Stimulated activated naive CD8-positive, alpha-beta T cell treated with anti-CD3 and anti-CD28 coated beads, Interleukin-15, amount 100 ng/mL, for 72 hours (primary cell): ENCODE data around the gene GTPBP4.

ENCODE experiments used
- ATAC-seq: fragments of 150-1000 bp; cut with Tn5 transposase; 2 replicates; pipeline ENCODE4 v1.10.0; 2021; ENCODE audit warnings: mild to moderate bottlenecking, moderate library complexity
- DNase-seq, 2 donors: peaks; one replicate each; pipeline ENCODE4 v3.0.0; 2021 to 2022
- H3K27ac Mint-ChIP-seq, 2 donors: one replicate each; pipeline ENCODE4 v1.8.0; 2022; ENCODE audit warnings: mild to moderate bottlenecking in 2 of 2, mixed read lengths in 2 of 2, moderate library complexity in 2 of 2
- H3K27me3 Mint-ChIP-seq: one replicate; pipeline ENCODE4 v1.8.0; 2022; ENCODE audit warnings: mixed read lengths
- H3K4me1 Mint-ChIP-seq: one replicate; pipeline ENCODE4 v1.8.0; 2022; ENCODE audit warnings: mild to moderate bottlenecking, mixed read lengths
- H3K4me3 Mint-ChIP-seq, 2 donors: one replicate each; pipeline ENCODE4 v1.8.0; 2022; ENCODE audit warnings: mild to moderate bottlenecking in 2 of 2, mixed read lengths in 2 of 2, moderate library complexity in 1 of 2
- H3K9me3 Mint-ChIP-seq, 2 donors: one replicate each; pipeline ENCODE4 v1.8.0; 2022; ENCODE audit warnings: mixed read lengths in 2 of 2

Gene GTPBP4

DNA sequence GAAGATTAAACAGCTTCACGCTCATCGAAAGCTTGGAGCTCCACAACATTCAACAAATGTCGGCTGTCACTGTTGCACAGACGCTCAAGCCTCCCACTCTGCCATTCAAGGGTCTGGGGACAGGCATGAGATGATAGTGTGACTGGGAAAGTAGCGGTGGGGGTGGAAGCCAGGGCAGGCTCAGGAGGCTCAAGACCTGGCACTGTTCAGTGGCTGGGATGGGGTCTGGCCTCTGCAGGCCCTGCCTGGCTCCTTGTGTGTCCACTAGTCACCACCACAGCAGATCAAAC lies 13.5 kb upstream of the GTPBP4 start:
- no peaks in the 10 kb centered on the region for H3K4me1 Mint-ChIP-seq
- peak overlapping the region in 1 of 2 donors; percentile 80 for H3K27ac Mint-ChIP-seq
- peaks cover 5% of the 10 kb centered on the region for H3K27me3 Mint-ChIP-seq
- ATAC-seq (no peak), DNase-seq (no peak)
- H3K4me3 Mint-ChIP-seq = no peak overlapping the region
- peaks cover 20 to 30% of the 10 kb centered on the region in 2 donors for H3K9me3 Mint-ChIP-seq

DNA sequence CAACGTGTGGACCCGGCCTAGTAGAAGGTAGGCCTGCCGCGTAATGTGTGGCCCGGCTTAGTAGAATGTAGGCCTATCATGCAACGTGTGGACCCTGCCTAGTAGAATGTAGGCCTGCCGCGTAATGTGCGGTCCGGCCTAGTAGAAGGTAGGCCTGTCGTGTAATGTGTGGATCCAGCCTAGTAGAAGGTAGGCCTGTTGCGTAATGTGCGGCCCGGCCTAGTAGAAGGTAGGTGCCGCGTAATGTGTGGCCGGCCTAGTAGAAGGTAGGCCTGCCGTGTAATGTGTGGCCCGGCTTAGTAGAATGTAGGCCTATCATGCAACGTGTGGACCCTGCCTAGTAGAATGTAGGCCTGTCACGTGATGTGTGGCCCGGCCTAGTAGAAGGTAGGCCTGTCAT lies 11.9 kb upstream of the GTPBP4 start:
- ATAC-seq (no peak), DNase-seq (no peak)
- H3K27ac Mint-ChIP-seq = no peak overlapping the region
- peaks cover 28 to 45% of the 10 kb centered on the region in 2 donors for H3K9me3 Mint-ChIP-seq
- H3K27me3 Mint-ChIP-seq = no peaks in the 10 kb centered on the region
- no peaks in the 10 kb centered on the region for H3K4me1 Mint-ChIP-seq
- H3K4me3 Mint-ChIP-seq = no peak overlapping the region

DNA sequence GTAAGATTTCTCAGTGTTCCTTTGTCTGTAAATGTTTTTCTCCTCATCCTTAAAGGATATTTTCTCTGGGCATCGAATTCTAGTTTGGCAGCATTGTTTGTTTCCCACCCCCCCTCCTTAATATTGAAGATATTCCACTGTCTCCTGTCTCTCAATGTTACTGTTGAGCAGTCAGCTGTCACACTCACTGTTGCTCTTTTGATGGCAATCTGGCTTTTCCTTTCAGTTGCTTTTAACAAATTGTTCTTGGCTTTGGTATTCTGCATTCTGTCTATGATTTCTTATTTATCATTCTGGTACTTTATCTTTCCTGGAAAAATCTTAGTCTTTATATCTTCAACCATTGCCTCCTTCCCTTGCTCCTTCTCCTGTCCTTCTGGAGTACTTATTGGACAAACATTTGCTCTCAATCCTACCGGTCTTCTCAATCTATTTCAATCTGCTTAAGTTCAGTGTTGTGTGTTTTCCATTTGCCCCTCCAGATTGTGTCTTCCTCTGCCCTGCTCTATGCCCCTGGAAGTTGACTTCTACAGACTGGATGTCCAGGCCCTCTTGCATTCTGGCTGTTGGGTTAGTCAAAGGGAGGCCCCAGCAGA lies 9.3 kb upstream of the GTPBP4 start:
- DNase-seq (no peak), ATAC-seq (no peak)
- Mint-ChIP-seq H3K27ac (no peak overlapping the region), H3K9me3 (peaks cover 28 to 45% of the 10 kb centered on the region in 2 donors), H3K27me3 (no peaks in the 10 kb centered on the region), H3K4me1 (no peaks in the 10 kb centered on the region), H3K4me3 (no peak overlapping the region)

DNA sequence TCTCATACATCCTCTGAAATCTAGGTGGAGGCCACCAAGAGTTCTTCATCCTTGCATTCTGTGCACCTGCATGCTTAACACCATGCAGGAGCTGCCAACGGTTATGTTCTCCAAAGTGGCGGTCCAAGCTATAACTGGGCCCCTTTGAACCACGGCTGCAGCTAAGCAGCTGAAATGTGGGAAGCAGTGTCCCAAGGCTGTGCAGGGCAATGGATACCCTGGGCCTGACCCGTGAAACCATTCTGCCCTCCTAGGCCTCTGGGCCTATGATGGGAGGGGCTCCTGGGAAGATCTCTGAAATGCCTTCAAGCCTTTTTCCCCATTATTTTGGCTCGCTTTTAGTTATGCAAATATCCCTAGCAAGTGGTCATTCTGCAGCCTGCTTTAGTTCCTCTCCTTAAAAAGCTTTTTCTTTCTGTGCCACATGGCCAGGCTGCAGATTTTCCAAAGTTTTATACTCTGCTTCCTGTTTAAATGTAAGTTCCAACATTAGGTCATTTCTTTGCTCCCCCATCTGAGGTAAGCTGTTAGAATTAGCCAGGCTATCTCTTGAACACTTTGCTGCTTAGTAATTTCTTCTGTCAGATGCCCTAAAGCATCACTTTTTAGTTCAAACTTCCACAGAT lies 7.7 kb upstream of the GTPBP4 start:
- H3K4me1 Mint-ChIP-seq = no peaks in the 10 kb centered on the region
- DNase-seq (no peak), ATAC-seq (no peak)
- H3K4me3 Mint-ChIP-seq = no peak overlapping the region
- no peak overlapping the region for H3K27ac Mint-ChIP-seq
- peaks cover 28 to 45% of the 10 kb centered on the region in 2 donors for H3K9me3 Mint-ChIP-seq
- H3K27me3 Mint-ChIP-seq = no peaks in the 10 kb centered on the region

GRCh38 chr10:983401-983800 lies 4.8 kb upstream of the GTPBP4 start:
- Mint-ChIP-seq H3K27me3 (no peaks in the 10 kb centered on the region), H3K4me1 (peaks cover 14% of the 10 kb centered on the region), H3K9me3 (peaks cover 20 to 29% of the 10 kb centered on the region in 2 donors), H3K27ac (no peak overlapping the region), H3K4me3 (no peak overlapping the region)
- DNase-seq (no peak), ATAC-seq (no peak)

DNA sequence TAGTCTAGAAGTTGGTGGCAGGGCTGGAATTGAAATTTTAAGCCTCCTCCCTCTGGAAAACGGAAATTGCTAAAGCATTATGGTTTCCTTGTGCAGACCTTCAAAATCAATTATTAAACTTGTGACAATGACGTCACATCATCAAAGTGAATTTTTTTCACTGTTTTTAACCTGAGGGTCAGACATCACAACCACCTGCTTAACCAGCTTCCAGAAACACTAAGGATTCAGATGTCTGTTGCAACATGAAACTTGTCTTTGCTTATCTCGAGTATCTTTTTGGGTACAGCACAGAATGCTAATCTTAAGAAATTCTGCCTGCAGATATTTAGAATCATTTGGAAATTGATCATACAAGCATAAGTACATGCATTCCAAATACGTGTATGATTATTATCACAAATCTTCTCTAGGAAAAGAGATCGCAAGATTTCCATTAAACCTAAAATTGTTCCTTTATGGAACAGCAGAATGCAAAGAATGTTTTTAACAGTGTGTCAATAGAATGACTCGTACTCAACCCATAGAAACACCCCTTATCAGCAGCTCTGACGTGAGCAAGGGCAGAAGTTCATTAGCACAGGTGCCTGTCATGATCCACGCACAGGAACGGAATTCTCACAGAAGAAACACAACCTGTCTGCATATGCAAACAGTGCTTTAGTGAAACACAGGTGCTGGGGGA lies 4.1 kb upstream of the GTPBP4 start:
- ATAC-seq (no peak), DNase-seq (no peak)
- peaks cover 14 to 22% of the 10 kb centered on the region in 2 donors for H3K9me3 Mint-ChIP-seq
- H3K4me3 Mint-ChIP-seq = no peak overlapping the region
- H3K27me3 Mint-ChIP-seq = no peaks in the 10 kb centered on the region
- no peak overlapping the region for H3K27ac Mint-ChIP-seq
- H3K4me1 Mint-ChIP-seq = peaks cover 15% of the 10 kb centered on the region

GRCh38 chr10:985361-985760 lies 2.9 kb upstream of the GTPBP4 start:
- ATAC-seq (no peak), DNase-seq (no peak)
- no peak overlapping the region for H3K4me3 Mint-ChIP-seq
- peaks cover 7 to 9% of the 10 kb centered on the region in 2 donors for H3K9me3 Mint-ChIP-seq
- H3K27me3 Mint-ChIP-seq = no peaks in the 10 kb centered on the region
- peaks cover 28% of the 10 kb centered on the region for H3K4me1 Mint-ChIP-seq
- H3K27ac Mint-ChIP-seq = no peak overlapping the region

DNA sequence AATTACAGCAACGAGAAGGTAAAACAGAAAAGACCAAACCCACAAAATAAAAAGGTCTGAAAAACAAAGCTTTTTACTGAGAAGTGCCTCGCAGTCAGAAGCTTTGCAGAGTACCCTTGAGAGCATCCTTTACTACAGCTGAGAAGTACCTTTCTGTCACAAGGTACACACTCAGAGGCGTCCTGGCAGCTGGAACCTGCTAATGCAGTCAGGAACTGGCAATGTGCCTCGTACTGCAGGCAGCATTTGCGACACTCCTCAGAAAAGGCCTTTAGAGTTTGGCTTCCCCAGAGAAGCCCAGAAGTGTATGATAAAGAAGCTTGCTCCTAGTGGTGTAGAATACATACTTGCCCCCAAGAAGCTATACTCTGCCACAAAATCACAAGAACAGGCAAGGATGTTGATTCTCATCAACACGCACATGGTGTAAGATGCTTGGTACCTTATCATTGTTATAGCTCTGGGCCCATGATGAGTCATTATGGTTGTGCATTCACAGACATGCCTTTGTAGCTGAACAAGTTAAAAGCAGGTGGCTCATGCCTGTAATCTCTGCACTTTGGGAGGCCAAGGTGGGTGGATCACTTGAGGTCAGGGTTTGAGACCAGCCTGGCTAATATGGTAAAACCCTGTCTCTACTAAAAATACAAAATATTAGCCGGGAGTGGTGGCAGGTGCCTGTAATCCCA lies 2.0 kb upstream of the GTPBP4 start:
- Mint-ChIP-seq H3K9me3 (peaks cover 0 to under 1% of the 10 kb centered on the region in 2 donors), H3K4me3 (peak overlapping the region; percentile 93 to 97), H3K27me3 (no peaks in the 10 kb centered on the region), H3K27ac (no peak overlapping the region), H3K4me1 (peaks cover 36% of the 10 kb centered on the region)
- no peak for ATAC-seq
- DNase-seq = no peak

DNA sequence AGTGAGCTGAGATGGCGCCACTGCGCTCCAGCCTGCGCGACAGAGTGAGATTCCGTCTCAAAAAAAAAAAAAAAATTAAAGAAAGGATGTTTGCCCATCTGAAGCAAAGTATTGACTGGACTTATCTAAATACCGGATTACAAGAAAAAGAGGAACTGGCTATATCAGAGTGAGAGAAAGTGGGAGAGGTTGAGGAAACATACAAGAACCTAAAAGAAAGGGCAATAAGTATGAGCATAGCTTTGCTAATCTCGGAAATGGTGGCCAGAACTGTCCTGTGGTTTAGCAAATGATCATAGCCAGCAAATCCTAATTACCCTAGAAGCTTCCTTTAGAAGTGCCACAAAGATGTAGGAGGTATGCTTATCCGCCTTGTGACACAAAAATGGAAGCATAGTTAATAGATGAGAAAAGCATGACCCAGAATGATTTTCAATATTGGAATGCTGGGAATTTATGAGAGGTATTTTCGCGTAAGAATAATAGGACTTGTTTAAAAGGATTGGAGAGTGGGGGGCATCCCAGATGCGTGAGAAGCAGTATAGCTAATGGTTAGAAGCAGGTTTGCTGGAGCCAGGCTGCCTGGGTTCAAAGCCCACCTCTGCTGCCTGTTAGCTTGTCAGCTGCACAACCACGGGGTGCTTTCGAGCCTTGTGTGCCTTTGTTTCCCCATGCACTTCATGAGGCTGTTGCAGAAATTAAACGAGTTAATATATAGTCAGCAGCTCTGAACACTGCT lies 1.2 kb upstream of the GTPBP4 start:
- H3K4me3 Mint-ChIP-seq = peak overlapping the region; percentile 93 to 97
- no peaks in the 10 kb centered on the region for H3K9me3 Mint-ChIP-seq
- peaks cover 36% of the 10 kb centered on the region for H3K4me1 Mint-ChIP-seq
- peak overlapping the region in 1 of 2 donors; percentile 98 for H3K27ac Mint-ChIP-seq
- DNase-seq (no peak), ATAC-seq (no peak)
- no peaks in the 10 kb centered on the region for H3K27me3 Mint-ChIP-seq

- DNase-seq (no peak), ATAC-seq (peak; percentile 4)
- H3K4me1 Mint-ChIP-seq = peaks cover 36% of the 10 kb centered on the region
- peak overlapping the region; percentile 93 to 97 for H3K4me3 Mint-ChIP-seq
- no peaks in the 10 kb centered on the region for H3K9me3 Mint-ChIP-seq
- peak overlapping the region; percentile 98 to 99 for H3K27ac Mint-ChIP-seq
- H3K27me3 Mint-ChIP-seq = no peaks in the 10 kb centered on the region
These were observed 689 bp upstream of the GTPBP4 start for GRCh38 chr10:987620-987869.

DNA sequence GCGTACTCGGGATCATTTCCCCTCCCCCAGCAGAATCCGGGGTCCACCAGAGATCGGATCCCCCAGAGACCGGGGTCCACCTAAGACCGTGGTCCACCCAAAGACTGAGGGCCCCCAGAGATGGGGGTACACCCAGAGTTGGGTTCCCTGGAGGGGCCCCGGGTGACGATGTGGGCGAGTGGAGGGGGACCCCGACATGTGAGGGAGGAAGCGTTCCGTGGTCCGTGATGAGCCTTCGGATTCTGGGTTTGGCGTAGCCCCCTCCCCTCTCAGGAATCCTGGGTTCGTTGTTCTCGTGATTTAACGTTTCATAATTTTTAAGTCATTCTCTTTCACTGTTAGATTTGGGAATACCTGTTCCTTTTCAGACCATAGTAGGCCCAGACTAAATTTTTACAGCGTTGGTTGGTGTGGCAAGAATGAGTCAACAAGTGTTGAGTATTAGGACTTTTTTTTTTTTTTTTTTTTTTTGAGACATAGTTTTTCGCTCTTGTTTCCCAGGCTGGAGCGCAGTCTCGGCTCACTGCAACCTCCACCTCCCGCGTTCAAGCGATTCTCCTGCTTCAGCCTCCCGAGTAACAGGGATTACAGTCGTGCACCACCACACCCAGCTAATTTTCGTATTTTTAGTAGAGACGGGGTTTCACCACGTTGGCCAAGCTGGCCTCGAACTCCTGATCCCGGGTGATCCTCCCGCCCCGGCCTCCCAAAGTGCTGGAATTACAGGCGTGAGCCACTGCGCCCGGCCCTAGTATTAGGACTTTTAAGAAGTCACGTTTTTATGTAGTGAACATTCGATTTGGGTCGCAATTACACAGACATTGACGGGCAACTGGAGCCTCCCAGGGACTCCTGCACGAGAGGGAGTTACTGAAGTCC lies 672 bp downstream of the GTPBP4 start:
- ATAC-seq (peak; percentile 24), DNase-seq (peak in 1 of 2 donors; percentile 13)

DNA sequence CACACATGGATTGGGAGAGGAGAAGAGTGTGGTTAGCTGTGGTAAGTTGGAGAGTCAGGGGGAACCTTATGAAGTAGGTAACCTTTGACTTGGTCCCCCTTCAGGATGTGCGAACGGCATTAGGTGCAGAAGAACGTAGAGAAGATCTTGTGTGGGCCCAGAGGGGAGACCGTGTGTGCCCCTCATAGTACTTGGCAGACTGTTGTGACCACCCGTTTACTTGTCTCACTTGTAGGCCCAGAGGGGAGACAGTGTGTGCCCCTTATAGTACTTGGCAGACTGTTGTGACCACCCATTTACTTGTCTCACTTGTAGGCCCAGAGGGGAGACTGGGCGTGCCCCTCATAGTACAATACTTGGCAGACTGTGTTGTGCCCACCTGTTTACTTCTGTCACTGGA lies 2.6 kb downstream of the GTPBP4 start:
- peak overlapping the region; percentile 93 to 97 for H3K4me3 Mint-ChIP-seq

More for the DNA sequence above, 672 bp downstream of the GTPBP4 start:
- Mint-ChIP-seq H3K4me1 (peaks cover 36% of the 10 kb centered on the region), H3K27me3 (no peaks in the 10 kb centered on the region), H3K9me3 (no peaks in the 10 kb centered on the region), H3K4me3 (peak overlapping the region; percentile 93 to 97), H3K27ac (peak overlapping the region; percentile 98 to 99)

GRCh38 chr10:992467-992866 lies 4.2 kb downstream of the GTPBP4 start:
- H3K4me3 Mint-ChIP-seq = no peak overlapping the region
- H3K4me1 Mint-ChIP-seq = peaks cover 34% of the 10 kb centered on the region
- ATAC-seq (no peak), DNase-seq (no peak)
- no peaks in the 10 kb centered on the region for H3K27me3 Mint-ChIP-seq
- no peaks in the 10 kb centered on the region for H3K9me3 Mint-ChIP-seq
- H3K27ac Mint-ChIP-seq = no peak overlapping the region

More for the DNA sequence above, 2.6 kb downstream of the GTPBP4 start:
- no peak for ATAC-seq
- Mint-ChIP-seq H3K4me1 (peaks cover 47% of the 10 kb centered on the region), H3K27me3 (no peaks in the 10 kb centered on the region), H3K27ac (peak overlapping the region in 1 of 2 donors; percentile 9), H3K9me3 (no peaks in the 10 kb centered on the region)
- DNase-seq = no peak

GRCh38 chr10:992871-993270 lies 4.6 kb downstream of the GTPBP4 start:
- ATAC-seq (no peak), DNase-seq (no peak)
- Mint-ChIP-seq H3K27ac (no peak overlapping the region), H3K9me3 (no peaks in the 10 kb centered on the region), H3K4me3 (no peak overlapping the region), H3K4me1 (peaks cover 33% of the 10 kb centered on the region), H3K27me3 (no peaks in the 10 kb centered on the region)
